Colonic mucosa (tissue), 4 donors: Measurements from ENCODE around the gene METTL24. TPM values are rescaled to one million over a fixed set of nuclear protein-coding genes. Genes with fewer than 3 reads are reported as not detected.

Experiments
- DNase-seq: peaks from one replicate; pipeline ENCODE4 v3.0.0-alpha.2; 2020
- H3K27ac ChIP-seq: fragments of 200-600 bp; one replicate; pipeline ENCODE4 v1.8.0; 2021
- H3K27me3 ChIP-seq: fragments of 200-600 bp; one replicate; pipeline ENCODE4 v1.8.0; 2021
- H3K36me3 ChIP-seq: fragments of 200-600 bp; one replicate; pipeline ENCODE4 v1.8.0; 2021
- H3K4me1 ChIP-seq: fragments of 200-600 bp; one replicate; pipeline ENCODE4 v1.8.0; 2021; ENCODE audit warnings: mild to moderate bottlenecking
- H3K4me3 ChIP-seq: fragments of 200-600 bp; one replicate; pipeline ENCODE4 v1.8.0; 2021
- H3K9ac ChIP-seq, 2 donors: one replicate each; pipeline ENCODE4 v1.7.0; 2013; ENCODE audit warnings: control low read depth in 2 of 2, low read depth in 2 of 2, low read length in 2 of 2
- H3K9me3 ChIP-seq: fragments of 200-600 bp; one replicate; pipeline ENCODE4 v1.8.0; 2021
- intact Hi-C: fragments of 100-400 bp; cut with DNase I; formaldehyde crosslinking; loops from one replicate; pipeline ENCODE4 v1.14.1; 2022
- total RNA-seq, 2 donors: library from RNA; stranded (reverse); fragmentation: NEBNext Ultra II Directional in 1 of 2; extraction: Animal tissue kit (Norgen Biotek cat#: 25700) in 1 of 2; gene quantifications; one replicate each; pipeline ENCODE4 v1.2.1, GENCODE V29; 2021
- TF ChIP-seq, protein P1 (sequence below): fragments of 200-600 bp; IDR thresholded peaks from one replicate; pipeline ENCODE4 v1.8.0; 2022; ENCODE audit warnings: antibody characterized with exemption, mild to moderate bottlenecking
- donor health status: healthy.
- donor health status: DM: no; HTN: no; CAD: no.
- donor health status: DM: no; HTN: no; CAD: no.

METTL24 gene
- total RNA-seq, 2 donors from 2014 or later, result 0.54 to 3.5 TPM

GRCh38 chr6:110198561-110198960, 159.6 kb downstream of the METTL24 start:
- TF ChIP-seq, protein P1, sequence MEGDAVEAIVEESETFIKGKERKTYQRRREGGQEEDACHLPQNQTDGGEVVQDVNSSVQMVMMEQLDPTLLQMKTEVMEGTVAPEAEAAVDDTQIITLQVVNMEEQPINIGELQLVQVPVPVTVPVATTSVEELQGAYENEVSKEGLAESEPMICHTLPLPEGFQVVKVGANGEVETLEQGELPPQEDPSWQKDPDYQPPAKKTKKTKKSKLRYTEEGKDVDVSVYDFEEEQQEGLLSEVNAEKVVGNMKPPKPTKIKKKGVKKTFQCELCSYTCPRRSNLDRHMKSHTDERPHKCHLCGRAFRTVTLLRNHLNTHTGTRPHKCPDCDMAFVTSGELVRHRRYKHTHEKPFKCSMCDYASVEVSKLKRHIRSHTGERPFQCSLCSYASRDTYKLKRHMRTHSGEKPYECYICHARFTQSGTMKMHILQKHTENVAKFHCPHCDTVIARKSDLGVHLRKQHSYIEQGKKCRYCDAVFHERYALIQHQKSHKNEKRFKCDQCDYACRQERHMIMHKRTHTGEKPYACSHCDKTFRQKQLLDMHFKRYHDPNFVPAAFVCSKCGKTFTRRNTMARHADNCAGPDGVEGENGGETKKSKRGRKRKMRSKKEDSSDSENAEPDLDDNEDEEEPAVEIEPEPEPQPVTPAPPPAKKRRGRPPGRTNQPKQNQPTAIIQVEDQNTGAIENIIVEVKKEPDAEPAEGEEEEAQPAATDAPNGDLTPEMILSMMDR, result no peak
- Histone ChIP-seq H3K27me3 (no peaks in the 10 kb centered on the region), H3K36me3 (no peaks in the 10 kb centered on the region), H3K9ac (no peak overlapping the region), H3K4me3 (no peak overlapping the region), H3K27ac (no peak overlapping the region), H3K4me1 (no peaks in the 10 kb centered on the region), H3K9me3 (no peaks in the 10 kb centered on the region)
- intact Hi-C loops, result no loop called here
- no peak for DNase-seq

- Histone ChIP-seq H3K4me3 (no peak overlapping the region), H3K4me1 (no peaks in the 10 kb centered on the region)
Measured at GRCh38 chr6:110196874-110197273, 161.3 kb downstream of the METTL24 start.

DNA sequence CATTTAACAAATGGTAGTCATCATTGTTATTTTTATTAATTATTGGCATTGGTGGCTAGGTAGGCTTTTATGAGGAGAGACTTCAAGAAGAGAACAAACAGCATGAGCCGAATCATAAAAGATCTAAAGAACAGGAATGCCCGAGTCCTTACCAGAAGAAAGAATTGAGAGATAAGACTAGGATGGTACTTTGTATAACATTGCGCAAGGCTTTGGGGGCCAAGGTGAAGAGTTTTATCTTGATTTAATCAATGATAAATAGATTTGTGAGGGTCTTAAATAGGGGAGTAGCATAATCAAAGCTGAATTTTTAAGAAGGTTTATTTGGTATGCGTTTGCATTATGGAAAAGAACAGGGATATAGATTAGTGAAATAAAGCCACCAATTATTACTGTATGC, 162.5 kb downstream of the METTL24 start:
- intact Hi-C loops, result no loop called here
- TF ChIP-seq, protein P1, result no peak
- Histone ChIP-seq H3K27me3 (no peaks in the 10 kb centered on the region), H3K9me3 (no peaks in the 10 kb centered on the region), H3K4me1 (no peaks in the 10 kb centered on the region), H3K27ac (no peak overlapping the region), H3K36me3 (no peaks in the 10 kb centered on the region), H3K9ac (no peak overlapping the region), H3K4me3 (no peak overlapping the region)
- no peak for DNase-seq

More at GRCh38 chr6:110196874-110197273, 161.3 kb downstream of the METTL24 start:
- TF ChIP-seq, protein P1, result no peak
- intact Hi-C loops, result no loop called here
- H3K9ac ChIP-seq, result no peak overlapping the region
- H3K36me3 ChIP-seq, result no peaks in the 10 kb centered on the region
- DNase-seq, result no peak
- H3K27me3 ChIP-seq, result no peaks in the 10 kb centered on the region
- no peaks in the 10 kb centered on the region for H3K9me3 ChIP-seq
- no peak overlapping the region for H3K27ac ChIP-seq

Other genes with a start within 250 kb of the METTL24 start
- gene WASF1, start 178.7 kb downstream of the METTL24 start, total RNA-seq, result 1 to 10 TPM; 2.2 to 4.8 TPM
- gene CDC40, start 177.9 kb downstream of the METTL24 start, total RNA-seq, result 10 to 100 TPM; 18.6 to 22.0 TPM
- 1 to 10 TPM; 2.0 to 2.3 TPM for gene DDO, start 57.2 kb upstream of the METTL24 start, total RNA-seq
- 1 to 10 TPM in 1 of 2 donors, not detected in 1; 1.1 TPM for gene SLC22A16, start 118.3 kb upstream of the METTL24 start, total RNA-seq